ENCODE measurements around the gene FBXO10. TPM values are rescaled to one million over a fixed set of nuclear protein-coding genes. Genes with fewer than 3 reads are reported as not detected.
A peak's percentile ranks its signal among the peaks of the same experiment; 100 is the strongest.

Gene FBXO10
- total and polyA plus RNA-seq, 8 donors, result 8.0 to 12.0 (median 9.9) TPM

GRCh38 chr9:37507566-37508134 lies 68.5 kb downstream of the FBXO10 start:
- intact Hi-C loops (cut with DNase I), result no loop called here
- TF ChIP-seq CTCF (IDR thresholded peaks at IDR 0.05), result no peak
- ATAC-seq (no peak), DNase-seq (no peak)
- Histone ChIP-seq H3K4me1 (no peaks in the 10 kb centered on the region), H3K36me3 (peaks cover 0 to 50% of the 10 kb centered on the region in 2 donors), H3K27ac (no peak overlapping the region), H3K4me3 (no peak overlapping the region), H3K9me3 (no peaks in the 10 kb centered on the region), H3K27me3 (no peaks in the 10 kb centered on the region)

- Histone ChIP-seq H3K4me1 (no peaks in the 10 kb centered on the region), H3K27ac (no peak overlapping the region), H3K4me3 (no peak overlapping the region), H3K36me3 (peaks cover 0 to 80% of the 10 kb centered on the region in 2 donors), H3K27me3 (no peaks in the 10 kb centered on the region), H3K9me3 (no peaks in the 10 kb centered on the region)
- TF ChIP-seq CTCF (IDR thresholded peaks at IDR 0.05), result no peak
- intact Hi-C loops (cut with DNase I), result no loop called here
- ATAC-seq (no peak), DNase-seq (no peak)
Measured at GRCh38 chr9:37504605-37505004, 71.6 kb downstream of the FBXO10 start.

- Histone ChIP-seq H3K4me3 (no peak overlapping the region), H3K27ac (no peak overlapping the region), H3K27me3 (no peaks in the 10 kb centered on the region), H3K4me1 (no peaks in the 10 kb centered on the region), H3K9me3 (no peaks in the 10 kb centered on the region), H3K36me3 (peaks cover 0 to 89% of the 10 kb centered on the region in 2 donors)
- DNase-seq, result no peak
- no peak for TF ChIP-seq CTCF (IDR thresholded peaks at IDR 0.05)
- peak; percentile 56 for ATAC-seq
- intact Hi-C loops (cut with DNase I), result no loop called here
Measured at GRCh38 chr9:37503736-37504135, 72.4 kb downstream of the FBXO10 start.

- Histone ChIP-seq H3K4me1 (no peaks in the 10 kb centered on the region), H3K4me3 (no peak overlapping the region), H3K27ac (no peak overlapping the region), H3K36me3 (peaks cover 0 to 94% of the 10 kb centered on the region in 2 donors), H3K9me3 (no peaks in the 10 kb centered on the region), H3K27me3 (no peaks in the 10 kb centered on the region)
- TF ChIP-seq CTCF (IDR thresholded peaks at IDR 0.05), result no peak
- intact Hi-C loops (cut with DNase I), result no loop called here
- no peak for ATAC-seq
- DNase-seq, result no peak
Measured at GRCh38 chr9:37501957-37502596, 74.1 kb downstream of the FBXO10 start.

GRCh38 chr9:37499297-37499696 lies 76.9 kb downstream of the FBXO10 start:
- H3K4me1 ChIP-seq, result no peaks in the 10 kb centered on the region
- H3K4me3 ChIP-seq, result no peak overlapping the region
- DNase-seq (no peak), ATAC-seq (no peak)
- no peaks in the 10 kb centered on the region for H3K9me3 ChIP-seq
- intact Hi-C loops (cut with DNase I), result no loop called here
- no peaks in the 10 kb centered on the region for H3K27me3 ChIP-seq
- no peak for TF ChIP-seq CTCF (IDR thresholded peaks at IDR 0.05)
- H3K36me3 ChIP-seq, result peaks cover 0 to 98% of the 10 kb centered on the region in 2 donors
- H3K27ac ChIP-seq, result no peak overlapping the region

Data from left lung (tissue), 10 donors.